ENCODE data around the gene MTHFD2. TPM values are rescaled to one million over a fixed set of nuclear protein-coding genes. Genes with fewer than 3 reads are reported as not detected.

MTHFD2 gene
- total RNA-seq, 4 donors from 2014 or later, result 2.2 to 220 (median 17.8) TPM

DNA sequence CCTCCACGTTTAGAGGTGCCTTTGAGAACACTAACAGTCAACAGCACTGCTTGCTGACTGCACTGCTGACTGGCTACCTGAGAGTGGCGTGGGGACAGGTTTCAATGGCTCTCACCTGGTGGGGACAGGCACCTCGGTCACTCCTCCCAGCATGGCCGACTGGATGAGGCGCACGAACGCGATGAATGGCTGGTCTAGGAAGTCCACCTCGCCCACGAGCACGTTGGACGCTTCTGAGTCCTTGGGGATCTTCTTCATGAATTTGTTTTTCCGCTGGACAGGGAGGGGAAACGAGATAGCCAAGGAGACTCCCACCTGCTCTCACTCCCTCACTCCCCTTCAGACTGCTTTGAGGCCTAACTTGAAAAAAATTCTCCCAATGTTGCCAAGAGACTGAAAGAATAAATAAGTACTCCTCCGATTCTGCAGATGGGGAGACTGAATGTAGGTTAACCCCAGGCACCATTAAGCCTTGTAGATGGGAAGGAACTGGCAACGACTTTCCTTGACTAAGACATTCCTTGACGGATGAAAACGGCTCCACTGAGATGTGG is 57.3 kb downstream of the MTHFD2 start:
- in situ Hi-C loops (cut with MboI; ENCODE audit: low pct_ligation_motif_present in 1 of 4, low pct_unique_long_range_greater_than_20kb in 1 of 4, low sequenced_read_pairs in 3 of 4), result loop anchor here in 2 of 4 donors (10.0 kb wide), 2 partner anchors 69 to 79 kb away; no protein-coding TSS in a partner anchor
- TF ChIP-seq POLR2A (IDR thresholded peaks at IDR 0.05), result no peak
- TF ChIP-seq EP300 (IDR thresholded peaks at IDR 0.05; ENCODE audit: low read depth), result no peak
- TF ChIP-seq, protein P1, sequence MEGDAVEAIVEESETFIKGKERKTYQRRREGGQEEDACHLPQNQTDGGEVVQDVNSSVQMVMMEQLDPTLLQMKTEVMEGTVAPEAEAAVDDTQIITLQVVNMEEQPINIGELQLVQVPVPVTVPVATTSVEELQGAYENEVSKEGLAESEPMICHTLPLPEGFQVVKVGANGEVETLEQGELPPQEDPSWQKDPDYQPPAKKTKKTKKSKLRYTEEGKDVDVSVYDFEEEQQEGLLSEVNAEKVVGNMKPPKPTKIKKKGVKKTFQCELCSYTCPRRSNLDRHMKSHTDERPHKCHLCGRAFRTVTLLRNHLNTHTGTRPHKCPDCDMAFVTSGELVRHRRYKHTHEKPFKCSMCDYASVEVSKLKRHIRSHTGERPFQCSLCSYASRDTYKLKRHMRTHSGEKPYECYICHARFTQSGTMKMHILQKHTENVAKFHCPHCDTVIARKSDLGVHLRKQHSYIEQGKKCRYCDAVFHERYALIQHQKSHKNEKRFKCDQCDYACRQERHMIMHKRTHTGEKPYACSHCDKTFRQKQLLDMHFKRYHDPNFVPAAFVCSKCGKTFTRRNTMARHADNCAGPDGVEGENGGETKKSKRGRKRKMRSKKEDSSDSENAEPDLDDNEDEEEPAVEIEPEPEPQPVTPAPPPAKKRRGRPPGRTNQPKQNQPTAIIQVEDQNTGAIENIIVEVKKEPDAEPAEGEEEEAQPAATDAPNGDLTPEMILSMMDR (IDR thresholded peaks at IDR 0.05), result no peak
- TF ChIP-seq POLR2AphosphoS5 (IDR thresholded peaks at IDR 0.05), result no peak

DNA sequence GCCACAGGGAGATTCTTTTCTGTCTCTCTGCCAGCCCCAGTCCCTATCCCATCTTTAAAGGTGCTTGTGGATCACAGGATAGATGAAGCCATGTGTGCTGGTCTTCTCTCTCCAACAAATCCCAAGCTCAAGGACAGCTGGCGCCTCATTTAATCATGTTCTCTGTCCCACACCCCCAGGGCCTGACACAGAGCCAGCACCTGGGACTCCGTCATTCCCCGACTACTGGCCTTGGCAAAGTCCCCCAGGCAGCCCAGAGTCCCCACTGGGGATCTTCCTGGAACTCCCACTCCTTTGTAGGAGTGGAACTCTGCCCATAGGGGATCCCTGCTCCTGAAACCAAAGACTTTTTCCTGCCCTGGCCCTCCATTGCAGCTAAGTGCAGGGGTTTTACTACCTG is 60.8 kb downstream of the MTHFD2 start:
- no peak for DNase-seq
- H3K4me3 ChIP-seq, result no peak overlapping the region
- TF ChIP-seq, protein P1 (IDR thresholded peaks at IDR 0.05), result no peak
- TF ChIP-seq EP300 (IDR thresholded peaks at IDR 0.05; ENCODE audit: low read depth) (no peak), POLR2AphosphoS5 (IDR thresholded peaks at IDR 0.05) (no peak), POLR2A (IDR thresholded peaks at IDR 0.05) (no peak)

More for the DNA sequence above, 57.3 kb downstream of the MTHFD2 start:
- WGBS, 2 donors (ENCODE audit: low coverage in 1 of 2), result 88% methylated on average over 18 of the region's 18 CpGs; no CpG with 5 or more reads in 1 of the 2 donors
- no peaks in the 10 kb centered on the region for H3K27me3 ChIP-seq
- no peaks in the 10 kb centered on the region for H3K36me3 ChIP-seq
- no peak overlapping the region for H3K27ac ChIP-seq
- no peaks in the 10 kb centered on the region for H3K4me1 ChIP-seq
- DNase-seq, result no peak
- H3K4me3 ChIP-seq, result no peak overlapping the region
- intact Hi-C loops (cut with DNase I; ENCODE audit: low total_unique reads), result no loop called here
- H3K9me3 ChIP-seq, result no peaks in the 10 kb centered on the region

DNA sequence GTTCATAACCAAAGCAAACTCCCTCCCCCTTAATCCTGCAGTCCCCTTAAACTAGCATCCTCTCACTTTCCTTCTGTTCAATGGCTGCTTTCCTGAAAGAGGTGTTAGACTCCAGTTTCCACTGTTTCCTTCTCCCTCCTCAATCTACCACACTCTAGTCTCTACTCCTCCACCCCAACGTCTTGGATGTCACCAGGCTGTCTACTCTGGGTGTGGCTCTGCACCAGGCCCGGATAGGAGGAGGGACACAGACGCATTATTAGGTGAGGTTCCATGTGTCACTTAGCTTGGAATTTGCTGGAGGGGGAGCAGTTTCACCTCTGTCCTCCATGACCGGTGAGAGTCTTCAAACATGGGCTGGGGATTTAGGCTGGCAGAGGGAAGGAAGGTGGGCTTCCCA is 61.3 kb downstream of the MTHFD2 start:
- TF ChIP-seq POLR2AphosphoS5 (IDR thresholded peaks at IDR 0.05) (no peak), EP300 (IDR thresholded peaks at IDR 0.05; ENCODE audit: low read depth) (no peak), POLR2A (IDR thresholded peaks at IDR 0.05) (no peak)
- TF ChIP-seq, protein P1 (IDR thresholded peaks at IDR 0.05), result no peak

More for the DNA sequence above, 60.8 kb downstream of the MTHFD2 start:
- Histone ChIP-seq H3K27ac (no peak overlapping the region), H3K4me1 (peaks cover 0 to 3% (median 0%) of the 10 kb centered on the region in 4 donors), H3K27me3 (no peaks in the 10 kb centered on the region), H3K9me3 (no peaks in the 10 kb centered on the region), H3K36me3 (no peaks in the 10 kb centered on the region)
- 91% methylated on average over 3 of the region's 3 CpGs; no CpG with 5 or more reads in 1 of the 2 donors for WGBS, 2 donors (ENCODE audit: low coverage in 1 of 2)
- intact Hi-C loops (cut with DNase I; ENCODE audit: low total_unique reads), result no loop called here
- in situ Hi-C loops (cut with MboI; ENCODE audit: low pct_ligation_motif_present in 1 of 4, low pct_unique_long_range_greater_than_20kb in 1 of 4, low sequenced_read_pairs in 3 of 4), result loop anchor here in 2 of 4 donors (10.0 kb wide), 2 partner anchors 66 to 76 kb away; no protein-coding TSS in a partner anchor

DNA sequence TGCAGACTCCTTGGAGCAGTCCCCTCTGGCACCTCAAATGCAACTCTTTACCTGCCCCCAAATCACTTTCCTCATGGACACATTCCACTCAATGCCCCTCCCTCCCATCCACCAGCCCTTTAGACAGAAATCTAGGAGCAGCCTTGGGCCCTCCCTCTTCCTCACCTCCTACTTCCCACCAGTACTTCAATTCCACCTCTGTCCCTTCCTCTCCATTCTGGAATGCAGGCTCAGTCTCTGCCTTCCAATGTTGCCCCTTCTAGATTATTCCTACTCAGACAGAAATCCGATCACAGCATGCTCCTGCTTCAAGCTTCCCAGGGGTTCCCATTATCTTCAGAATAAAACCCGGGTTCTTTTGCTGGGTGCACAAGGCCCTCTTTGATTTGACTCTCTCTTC is 62.1 kb downstream of the MTHFD2 start:
- TF ChIP-seq EP300 (IDR thresholded peaks at IDR 0.05; ENCODE audit: low read depth), result no peak
- no peak for TF ChIP-seq POLR2AphosphoS5 (IDR thresholded peaks at IDR 0.05)
- TF ChIP-seq POLR2A (IDR thresholded peaks at IDR 0.05), result no peak
- TF ChIP-seq, protein P1 (IDR thresholded peaks at IDR 0.05), result no peak
- Histone ChIP-seq H3K4me1 (peaks cover 0 to 3% (median 0%) of the 10 kb centered on the region in 4 donors), H3K4me3 (no peak overlapping the region), H3K9me3 (no peaks in the 10 kb centered on the region), H3K27ac (no peak overlapping the region), H3K27me3 (no peaks in the 10 kb centered on the region), H3K36me3 (no peaks in the 10 kb centered on the region)
- no peak for DNase-seq
- 78 to 83% methylated on average over 2 of the region's 2 CpGs for WGBS, 2 donors (ENCODE audit: low coverage in 1 of 2)
- intact Hi-C loops (cut with DNase I; ENCODE audit: low total_unique reads), result no loop called here
- in situ Hi-C loops (cut with MboI; ENCODE audit: low pct_ligation_motif_present in 1 of 4, low pct_unique_long_range_greater_than_20kb in 1 of 4, low sequenced_read_pairs in 3 of 4), result loop anchor here in 1 of 4 donors (10.0 kb wide), 1 partner anchor 74 kb away; no protein-coding TSS in a partner anchor

More for the DNA sequence above, 61.3 kb downstream of the MTHFD2 start:
- Histone ChIP-seq H3K27ac (no peak overlapping the region), H3K9me3 (no peaks in the 10 kb centered on the region), H3K27me3 (no peaks in the 10 kb centered on the region), H3K4me3 (no peak overlapping the region), H3K36me3 (no peaks in the 10 kb centered on the region), H3K4me1 (peaks cover 0 to 3% (median 0%) of the 10 kb centered on the region in 4 donors)
- intact Hi-C loops (cut with DNase I; ENCODE audit: low total_unique reads) (no loop called here), in situ Hi-C loops (cut with MboI; ENCODE audit: low pct_ligation_motif_present in 1 of 4, low pct_unique_long_range_greater_than_20kb in 1 of 4, low sequenced_read_pairs in 3 of 4) (loop anchor here in 3 of 4 donors (10.0 kb wide), 2 partner anchors 65 to 75 kb away; no protein-coding TSS in a partner anchor)
- DNase-seq, result no peak
- WGBS, 2 donors (ENCODE audit: low coverage in 1 of 2), result 84% methylated on average over 4 of the region's 4 CpGs; no CpG with 5 or more reads in 1 of the 2 donors
